Esophagus mucosa (tissue), 1 donor: ENCODE data around the gene C17orf50. TPM values are rescaled to one million over a fixed set of nuclear protein-coding genes. Genes with fewer than 3 reads are reported as not detected.

Source experiments
- total RNA-seq: library from RNA; stranded (reverse); gene quantifications from one replicate; pipeline ENCODE4 v1.2.4, GENCODE V29; 2023
- donor health status: DM: yes; HTN: yes; CAD: no.

Gene C17orf50
- total RNA-seq, 1 donor from 2014 or later, result not detected

Other genes starting within 250 kb of the C17orf50 start
- 0.40 TPM for gene SLFN12L, start 223.2 kb upstream of the C17orf50 start, total RNA-seq
- gene SLFN14, start 200.1 kb upstream of the C17orf50 start, total RNA-seq, result not detected
- 3.9 TPM for gene PEX12, start 182.3 kb upstream of the C17orf50 start, total RNA-seq
- 37.9 TPM for gene AP2B1, start 173.6 kb upstream of the C17orf50 start, total RNA-seq
- gene RASL10B, start 29.2 kb upstream of the C17orf50 start, total RNA-seq, result 0.32 TPM
- gene GAS2L2, start 7.6 kb upstream of the C17orf50 start, total RNA-seq, result not detected
- gene MMP28, start 34.8 kb downstream of the C17orf50 start, total RNA-seq, result 14.5 TPM
- 156 TPM for gene TAF15, start 48.6 kb downstream of the C17orf50 start, total RNA-seq
- not detected for gene HEATR9, start 108.0 kb downstream of the C17orf50 start, total RNA-seq
- 0.56 TPM for gene CCL5, start 119.5 kb downstream of the C17orf50 start, total RNA-seq
- gene RDM1, start 169.9 kb downstream of the C17orf50 start, total RNA-seq, result 1.1 TPM
- gene LYZL6, start 182.8 kb downstream of the C17orf50 start, total RNA-seq, result not detected
- not detected for gene CCL16, start 220.6 kb downstream of the C17orf50 start, total RNA-seq
- gene CCL14, start 225.8 kb downstream of the C17orf50 start, total RNA-seq, result 10.4 TPM
- gene CCL15, start 240.7 kb downstream of the C17orf50 start, total RNA-seq, result 0.68 TPM